Loucy (cell line): ENCODE results near the gene LRCH2.

Experiments used
- CTCF ChIP-seq: fragments of 200-600 bp; sonication (generic); conservative IDR thresholded peaks from 2 replicates; pipeline ENCODE4 v1.5.1; 2014; ENCODE audit warnings: mild to moderate bottlenecking, antibody characterized with exemption, low read length
- EZH2phosphoT487 ChIP-seq: fragments of 200-600 bp; IDR thresholded peaks from 2 replicates; pipeline ENCODE4 v1.6.1; 2018; ENCODE audit warnings: antibody characterized with exemption, mild to moderate bottlenecking, moderate library complexity, borderline replicate concordance

- TF ChIP-seq CTCF (no peak), EZH2phosphoT487 (no peak)
Measured at GRCh38 chrX:115183980-115184379, 49.9 kb downstream of the LRCH2 start.
